KBM-7 (cell line): Measurements from ENCODE around the gene NFE2.

Source experiments
- DNase-seq: peaks from one replicate; pipeline ENCODE4 v3.0.0-alpha.2; 2015
- in situ Hi-C: fragments of 300-500 bp; cut with MboI; formaldehyde crosslinking; loops from 2 replicates; pipeline ENCODE4 v1.14.3; 2020; ENCODE audit warnings: low sequenced_read_pairs, low pct_unique_long_range_greater_than_20kb, mixed read lengths

The NFE2 gene

GRCh38 chr12:54261815-54262402, 38.9 kb downstream of the NFE2 start:
- in situ Hi-C loops: no loop called here
- peak; percentile 53 for DNase-seq

DNA sequence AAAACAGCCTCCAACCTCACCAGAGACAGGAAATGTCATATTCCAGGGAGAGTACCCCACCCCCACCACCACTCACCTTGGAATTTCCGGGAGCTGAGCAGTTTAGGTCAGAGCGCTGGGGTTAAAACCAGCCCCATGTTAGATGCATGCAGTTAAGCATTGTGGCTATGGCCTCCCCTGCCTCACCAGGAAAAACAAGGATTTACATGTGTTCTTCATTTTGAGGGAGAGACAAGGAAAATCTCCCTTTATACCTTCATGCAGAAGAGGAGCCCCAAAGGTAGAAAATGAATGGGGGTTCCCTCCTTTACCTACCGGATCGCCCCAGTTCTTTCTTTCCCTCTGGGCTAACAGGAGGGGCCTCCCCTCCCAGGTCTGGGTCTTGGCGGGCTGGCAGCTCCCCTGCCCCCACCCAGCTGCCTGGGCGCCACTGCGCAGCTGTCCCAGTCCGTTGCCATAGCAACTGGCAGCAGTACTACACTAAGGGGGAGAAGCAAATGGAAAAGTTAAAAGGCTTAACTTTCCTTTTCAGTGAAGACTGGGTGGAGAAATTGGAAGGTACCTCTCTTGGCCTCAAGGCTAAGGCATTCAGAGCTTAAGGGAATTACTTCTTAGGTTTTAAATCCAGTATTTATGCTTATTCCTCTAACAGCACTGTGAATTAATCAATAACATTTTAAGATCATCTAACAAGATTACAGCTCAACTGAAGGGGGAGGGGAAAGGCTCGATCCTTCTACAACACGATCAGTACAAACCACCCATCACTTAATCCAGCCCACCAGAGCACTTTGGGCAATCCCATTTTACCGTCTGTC, 41.4 kb downstream of the NFE2 start:
- DNase-seq: peak; percentile 85
- in situ Hi-C loops: no loop called here

DNA sequence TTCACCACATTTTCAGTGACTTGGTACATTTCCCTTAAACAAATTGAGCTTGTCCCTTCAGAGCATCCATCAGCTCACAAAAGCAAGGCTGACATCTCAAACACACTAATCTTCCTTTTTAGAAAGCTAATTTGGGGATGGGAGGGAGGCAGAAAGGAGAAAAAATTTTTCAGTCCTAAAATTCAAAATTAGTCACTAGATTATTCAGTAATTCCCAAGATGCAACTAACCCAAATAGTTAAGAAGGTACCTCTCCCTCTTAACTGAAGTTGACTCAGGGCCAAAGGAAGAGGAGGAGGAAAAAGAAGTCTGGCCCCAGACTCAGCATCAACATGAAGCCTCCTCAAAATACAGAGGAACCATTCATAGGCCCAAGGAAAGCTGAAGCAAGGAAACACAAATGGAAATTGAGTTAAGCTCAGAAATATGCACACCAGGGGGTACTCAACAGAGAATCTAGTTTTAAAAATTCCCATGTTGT, 42.6 kb downstream of the NFE2 start:
- in situ Hi-C loops: no loop called here

DNA sequence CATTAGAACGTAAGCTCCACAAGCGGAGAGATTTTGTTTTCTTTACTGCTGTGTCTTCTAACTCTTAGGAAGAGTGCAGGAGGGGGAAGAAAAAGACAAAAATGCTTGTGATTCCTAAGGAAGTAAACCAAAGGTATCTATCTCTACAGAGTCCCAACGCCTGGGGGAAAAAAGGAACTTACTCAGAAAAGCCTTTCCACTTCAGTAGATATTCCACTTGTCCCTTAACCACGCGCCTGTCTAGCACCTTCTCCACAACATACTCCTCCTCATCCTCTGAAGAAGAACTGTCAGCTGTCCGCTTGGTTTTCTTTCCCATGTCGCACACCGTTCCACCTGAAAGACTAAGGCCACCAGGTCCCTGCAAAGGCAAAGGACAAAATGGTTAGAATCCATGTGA, 43.5 kb downstream of the NFE2 start:
- in situ Hi-C loops: no loop called here
- DNase-seq: peak; percentile 63

More for the DNA sequence above, 42.6 kb downstream of the NFE2 start:
- no peak for DNase-seq

GRCh38 chr12:54253240-54253639, 47.6 kb downstream of the NFE2 start:
- in situ Hi-C loops: no loop called here
- DNase-seq: no peak

- peak; percentile 69 for DNase-seq
- in situ Hi-C loops: no loop called here
These were observed 49.0 kb downstream of the NFE2 start for GRCh38 chr12:54251667-54252284.

DNA sequence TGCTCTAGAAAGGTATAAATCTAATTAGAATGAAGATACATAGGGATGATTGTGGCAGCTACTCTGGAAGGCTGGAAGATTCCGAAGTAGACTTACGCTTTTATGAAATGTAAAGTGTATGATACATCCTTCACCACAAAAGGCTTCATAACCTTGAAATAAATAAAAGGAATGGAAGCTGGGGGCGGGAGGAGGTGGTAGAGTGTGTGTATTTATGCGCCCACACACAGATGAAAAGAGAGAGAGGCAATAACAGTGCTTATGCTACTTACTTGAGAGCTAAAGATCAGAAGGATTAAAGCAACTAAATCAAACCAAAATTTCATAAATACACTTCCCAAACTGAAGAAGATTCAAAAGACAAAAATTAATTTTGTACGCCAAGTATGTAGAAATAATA, 51.3 kb downstream of the NFE2 start:
- DNase-seq: no peak
- in situ Hi-C loops: no loop called here

DNA sequence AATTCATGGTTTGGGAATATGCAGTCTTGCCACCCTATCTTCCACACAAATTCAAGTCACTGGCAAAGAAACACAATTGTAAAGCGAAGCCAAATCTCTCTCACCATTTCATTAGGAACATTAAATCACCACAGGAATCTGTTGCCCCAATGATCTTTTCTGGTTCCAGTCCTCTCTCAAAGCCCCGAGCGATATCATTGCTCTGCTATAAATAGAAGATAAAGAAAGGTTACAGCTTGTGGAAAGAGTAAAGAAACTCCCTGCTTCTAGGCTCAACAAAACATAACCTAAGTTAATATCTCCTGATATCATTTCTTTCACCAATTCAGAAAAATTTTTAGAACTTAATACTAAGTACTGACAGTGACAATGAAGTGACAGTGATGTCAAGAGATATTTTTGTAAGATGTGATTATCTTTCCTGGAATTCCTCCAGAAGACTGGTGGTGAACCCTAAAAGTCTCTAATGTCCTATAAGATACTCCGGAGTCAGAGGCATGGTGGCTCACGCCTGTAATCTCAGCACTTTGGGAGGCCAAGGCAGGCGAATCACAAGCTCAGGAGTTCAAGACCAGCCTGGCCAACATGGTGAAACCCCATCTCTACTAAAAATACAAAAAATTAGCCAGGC, 54.7 kb downstream of the NFE2 start:
- in situ Hi-C loops: no loop called here
- no peak for DNase-seq
